DND-41 (cell line): ENCODE data around the gene TMEM178B.

ENCODE experiments used
- ATAC-seq: fragments of 200-7000 bp; cut with Tn5 transposase; 3 replicates; pipeline ENCODE4 v1.9.1; 2021; ENCODE audit warnings: low read depth; ENCODE audit not compliant: insufficient read depth
- DNase-seq: peaks from one replicate; pipeline ENCODE4 v3.0.0-alpha.2; 2020
- H2AFZ ChIP-seq: 2 replicates; pipeline ENCODE4 v1.6.0; 2012; ENCODE audit warnings: low read depth, low read length
- H3K27ac ChIP-seq: 2 replicates; pipeline ENCODE4 v1.5.1; 2012; ENCODE audit warnings: low read length, inconsistent platforms
- H3K27me3 ChIP-seq: fragments of 200-600 bp; sonication (generic); 2 replicates; pipeline ENCODE4 v1.6.0; 2012; ENCODE audit warnings: low read length, mild to moderate bottlenecking, inconsistent platforms; ENCODE audit not compliant: insufficient read depth, poor library complexity
- H3K36me3 ChIP-seq: 2 replicates; pipeline ENCODE4 v1.5.1; 2012; ENCODE audit warnings: low read length, inconsistent platforms; ENCODE audit not compliant: insufficient read depth
- H3K4me1 ChIP-seq: 2 replicates; pipeline ENCODE4 v1.5.1; 2012; ENCODE audit warnings: mild to moderate bottlenecking, low read length; ENCODE audit not compliant: insufficient read depth
- H3K4me2 ChIP-seq: 2 replicates; pipeline ENCODE4 v1.6.0; 2012; ENCODE audit warnings: mild to moderate bottlenecking, moderate library complexity, low read length, inconsistent platforms; ENCODE audit not compliant: insufficient read depth
- H3K4me3 ChIP-seq, 2 experiments: fragments of 200-600 bp in 1 of 2; shearing (Covaris generic) in 1 of 2; 2 replicates each; pipeline ENCODE4 v1.5.1; 2012 to 2016; ENCODE audit warnings: inconsistent platforms in 2 of 2, low read length in 2 of 2, mild to moderate bottlenecking in 2 of 2, low read depth in 1 of 2, moderate library complexity in 1 of 2
- H3K79me2 ChIP-seq: 2 replicates; pipeline ENCODE4 v1.6.0; 2012; ENCODE audit warnings: low read length, inconsistent platforms; ENCODE audit not compliant: insufficient read depth
- H3K9ac ChIP-seq: 2 replicates; pipeline ENCODE4 v1.6.0; 2012; ENCODE audit warnings: low read depth, mild to moderate bottlenecking, inconsistent platforms, low read length, moderate library complexity
- H3K9me3 ChIP-seq: 2 replicates; pipeline ENCODE4 v1.5.1; 2012; ENCODE audit warnings: low read length, moderate library complexity, mild to moderate bottlenecking, inconsistent platforms; ENCODE audit not compliant: insufficient read depth, severe bottlenecking
- H4K20me1 ChIP-seq: 2 replicates; pipeline ENCODE4 v1.6.0; 2012; ENCODE audit warnings: low read length; ENCODE audit not compliant: insufficient read depth
- CTCF ChIP-seq: IDR thresholded peaks from 2 replicates; pipeline ENCODE4 v1.5.1; 2012; ENCODE audit warnings: borderline replicate concordance, low read length, moderate library complexity, mild to moderate bottlenecking; ENCODE audit not compliant: poor library complexity, severe bottlenecking; ENCODE audit errors: extremely low read depth
- EZH2 ChIP-seq: IDR thresholded peaks from 3 replicates; pipeline ENCODE4 v1.6.1; 2012; ENCODE audit warnings: borderline replicate concordance, low read depth, mild to moderate bottlenecking, moderate library complexity, low read length, inconsistent platforms; ENCODE audit not compliant: severe bottlenecking

Gene TMEM178B

DNA sequence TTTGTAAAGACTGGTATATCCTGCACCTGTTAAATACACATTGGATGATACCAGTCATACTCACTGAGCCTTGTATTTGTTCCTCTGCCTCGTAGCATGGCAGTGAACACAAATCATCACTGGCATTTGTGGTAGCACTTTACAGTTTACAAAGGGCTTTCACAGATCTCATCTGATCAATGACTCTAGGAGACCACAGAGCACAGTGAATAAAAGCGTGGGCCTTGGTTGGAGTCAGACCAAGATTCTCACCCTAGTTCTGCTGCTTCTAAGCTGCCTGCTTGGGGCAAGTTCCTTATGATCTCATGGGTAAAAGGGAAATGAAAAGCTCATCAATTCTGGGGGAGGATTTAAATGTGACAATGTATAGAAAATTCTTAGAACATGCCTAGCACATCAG, 347.4 kb downstream of the TMEM178B start:
- H2AFZ ChIP-seq, result no peak overlapping the region
- H3K79me2 ChIP-seq, result no peaks in the 10 kb centered on the region
- no peaks in the 10 kb centered on the region for H3K36me3 ChIP-seq
- H3K27me3 ChIP-seq, result peaks cover 5% of the 10 kb centered on the region
- no peak overlapping the region for H3K9ac ChIP-seq
- H3K4me3 ChIP-seq, result no peak overlapping the region
- ATAC-seq (no peak), DNase-seq (no peak)
- no peaks in the 10 kb centered on the region for H4K20me1 ChIP-seq
- no peaks in the 10 kb centered on the region for H3K4me1 ChIP-seq
- TF ChIP-seq EZH2 (no peak), CTCF (no peak)
- no peak overlapping the region for H3K4me2 ChIP-seq
- H3K9me3 ChIP-seq, result no peaks in the 10 kb centered on the region
- H3K27ac ChIP-seq, result no peak overlapping the region

- Histone ChIP-seq H3K9me3 (no peaks in the 10 kb centered on the region), H4K20me1 (no peaks in the 10 kb centered on the region), H3K4me3 (no peak overlapping the region), H3K27me3 (no peaks in the 10 kb centered on the region), H2AFZ (no peak overlapping the region), H3K9ac (no peak overlapping the region), H3K4me1 (no peaks in the 10 kb centered on the region), H3K36me3 (no peaks in the 10 kb centered on the region), H3K4me2 (no peak overlapping the region), H3K79me2 (no peaks in the 10 kb centered on the region), H3K27ac (no peak overlapping the region)
- ATAC-seq, result no peak
- no peak for TF ChIP-seq EZH2
- no peak for TF ChIP-seq CTCF
- DNase-seq, result no peak
Measured at GRCh38 chr7:141427134-141427533, 353.3 kb downstream of the TMEM178B start.

DNA sequence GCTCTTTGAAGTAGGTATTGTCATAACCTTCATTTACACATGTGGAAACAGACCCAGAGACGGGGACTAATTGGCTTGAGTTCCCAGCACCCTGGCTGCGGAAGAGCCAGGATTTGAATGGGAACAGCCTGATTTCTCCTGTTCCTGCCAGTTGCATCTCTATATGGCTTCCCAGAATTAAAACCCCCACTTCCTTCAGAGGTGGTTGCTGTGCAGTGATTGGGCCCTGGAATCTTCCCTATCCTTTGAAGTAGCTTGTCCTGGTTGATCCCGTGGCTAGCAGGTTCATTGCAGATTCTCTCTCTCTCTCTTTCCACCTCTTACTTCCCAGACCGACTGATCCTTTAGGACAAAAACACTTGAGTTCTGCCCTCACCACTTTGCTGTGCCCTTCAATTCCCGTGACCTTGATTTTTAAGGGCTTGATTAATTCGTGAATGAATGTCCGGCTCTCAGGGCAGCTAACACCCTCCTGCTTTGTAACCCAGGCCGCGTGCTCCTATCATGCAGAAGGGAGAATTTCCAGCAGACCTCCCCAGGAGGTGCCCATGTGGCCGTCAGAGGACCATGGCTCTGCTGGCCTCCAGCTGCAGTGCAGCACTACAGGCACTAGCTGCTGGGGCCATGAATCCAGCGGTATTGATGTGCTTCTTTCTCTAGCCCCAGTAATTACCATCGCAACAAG, 356.7 kb downstream of the TMEM178B start:
- H3K36me3 ChIP-seq, result no peaks in the 10 kb centered on the region
- DNase-seq (no peak), ATAC-seq (no peak)
- no peaks in the 10 kb centered on the region for H3K79me2 ChIP-seq
- H3K4me3 ChIP-seq, result no peak overlapping the region
- H3K27me3 ChIP-seq, result peaks cover 7% of the 10 kb centered on the region
- no peaks in the 10 kb centered on the region for H4K20me1 ChIP-seq
- no peaks in the 10 kb centered on the region for H3K4me1 ChIP-seq
- no peak overlapping the region for H3K9ac ChIP-seq
- no peaks in the 10 kb centered on the region for H3K9me3 ChIP-seq
- no peak for TF ChIP-seq EZH2
- no peak for TF ChIP-seq CTCF
- no peak overlapping the region for H3K27ac ChIP-seq
- no peak overlapping the region for H2AFZ ChIP-seq
- H3K4me2 ChIP-seq, result no peak overlapping the region

GRCh38 chr7:141431140-141431479, 357.2 kb downstream of the TMEM178B start:
- H3K9me3 ChIP-seq, result no peaks in the 10 kb centered on the region
- peaks cover 7% of the 10 kb centered on the region for H3K27me3 ChIP-seq
- H3K79me2 ChIP-seq, result no peaks in the 10 kb centered on the region
- H3K4me3 ChIP-seq, result no peak overlapping the region
- TF ChIP-seq EZH2 (no peak), CTCF (no peak)
- H4K20me1 ChIP-seq, result no peaks in the 10 kb centered on the region
- no peak for ATAC-seq
- H3K36me3 ChIP-seq, result no peaks in the 10 kb centered on the region
- H3K4me1 ChIP-seq, result no peaks in the 10 kb centered on the region
- H2AFZ ChIP-seq, result no peak overlapping the region
- H3K27ac ChIP-seq, result no peak overlapping the region
- H3K9ac ChIP-seq, result no peak overlapping the region
- no peak overlapping the region for H3K4me2 ChIP-seq
- DNase-seq, result no peak
